Glomerular visceral epithelial cell (primary cell): ENCODE data around the gene ARL6IP4.

ENCODE experiments used
- DNase-seq: peaks from one replicate; pipeline ENCODE4 v3.0.0-alpha.2; 2016; ENCODE audit errors: extremely low spot score

The ARL6IP4 gene

GRCh38 chr12:122978507-122978955, 1.9 kb upstream of the ARL6IP4 start:
- DNase-seq, result no peak

GRCh38 chr12:122979001-122979907, 1.2 kb upstream of the ARL6IP4 start:
- no peak for DNase-seq

GRCh38 chr12:122979908-122980182, 636 bp upstream of the ARL6IP4 start:
- DNase-seq, result no peak

GRCh38 chr12:122981036-122981471, 573 bp downstream of the ARL6IP4 start:
- no peak for DNase-seq

- no peak for DNase-seq
Measured at GRCh38 chr12:122981587-122982476, 1.4 kb downstream of the ARL6IP4 start.

GRCh38 chr12:122982477-122982815, 2.0 kb downstream of the ARL6IP4 start:
- no peak for DNase-seq

- no peak for DNase-seq
Measured at GRCh38 chr12:122982963-122983788, 2.7 kb downstream of the ARL6IP4 start.

- DNase-seq, result peak; percentile 54
Measured at GRCh38 chr12:122983789-122984515, 3.5 kb downstream of the ARL6IP4 start.

GRCh38 chr12:122984612-122985337, 4.3 kb downstream of the ARL6IP4 start:
- no peak for DNase-seq

- DNase-seq, result no peak
Measured at GRCh38 chr12:122985338-122986257, 5.1 kb downstream of the ARL6IP4 start.

GRCh38 chr12:122986258-122986871, 5.9 kb downstream of the ARL6IP4 start:
- DNase-seq, result no peak

- DNase-seq, result no peak
Measured at GRCh38 chr12:122987086-122987951, 6.8 kb downstream of the ARL6IP4 start.

- no peak for DNase-seq
Measured at GRCh38 chr12:122988036-122988435, 7.6 kb downstream of the ARL6IP4 start.

GRCh38 chr12:122988612-122989212, 8.2 kb downstream of the ARL6IP4 start:
- no peak for DNase-seq

GRCh38 chr12:122989225-122989839, 8.9 kb downstream of the ARL6IP4 start:
- no peak for DNase-seq

GRCh38 chr12:122989874-122990419, 9.5 kb downstream of the ARL6IP4 start:
- no peak for DNase-seq

- no peak for DNase-seq
Measured at GRCh38 chr12:122990561-122990960, 10.1 kb downstream of the ARL6IP4 start.
